Measurements from ENCODE around the gene HTN3. TPM values are rescaled to one million over a fixed set of nuclear protein-coding genes. Genes with fewer than 3 reads are reported as not detected.
"Not testable (repeated sequence)": the region's sequence is repeated elsewhere in the genome, so short reads cannot be mapped to it uniquely, and the experiment has no call there.

The HTN3 gene
- total and polyA plus RNA-seq, 11 donors: not detected

DNA sequence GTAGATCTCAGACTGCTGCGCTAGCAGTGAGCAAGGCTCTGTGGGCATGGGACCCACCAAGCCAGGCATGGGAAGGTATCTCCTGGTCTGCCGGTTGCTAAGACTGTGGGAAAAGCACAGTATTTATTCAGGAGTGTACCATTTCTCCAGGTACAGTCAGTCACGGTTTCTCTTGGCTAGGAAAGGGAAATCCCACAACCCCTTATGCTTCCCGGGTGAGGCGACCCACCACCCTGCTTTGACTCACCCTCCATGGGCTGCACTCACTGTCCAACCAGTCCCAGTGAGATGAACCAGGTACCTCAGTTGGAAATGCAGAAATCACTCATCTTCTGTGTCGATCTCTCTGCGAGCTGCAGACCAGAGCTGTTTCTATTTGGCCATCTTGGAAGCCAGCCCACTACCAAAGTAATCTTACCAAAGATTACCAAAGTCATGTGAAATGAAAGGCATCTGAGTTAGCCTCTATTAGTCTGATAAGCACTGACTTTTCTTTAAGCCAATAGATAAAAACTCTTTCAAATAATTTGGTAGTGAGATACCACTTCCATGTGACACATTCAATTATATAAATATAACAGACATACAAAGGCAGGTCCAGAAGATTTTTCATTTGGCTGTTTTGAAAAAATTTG is 13.5 kb downstream of the HTN3 start:
- 73 to 78% (median 76%) methylated on average over 7 of the region's 7 CpGs for WGBS, 4 donors
- Histone ChIP-seq H3K27ac (no peak overlapping the region), H3K4me3 (no peak overlapping the region), H3K27me3 (no peaks in the 10 kb centered on the region), H3K9me3 (peaks cover 0 to 14% (median 0%) of the 10 kb centered on the region in 12 donors), H3K4me1 (no peaks in the 10 kb centered on the region), H3K36me3 (no peaks in the 10 kb centered on the region)
- DNase-seq (no peak), ATAC-seq (no peak)
- TF ChIP-seq, protein P1, sequence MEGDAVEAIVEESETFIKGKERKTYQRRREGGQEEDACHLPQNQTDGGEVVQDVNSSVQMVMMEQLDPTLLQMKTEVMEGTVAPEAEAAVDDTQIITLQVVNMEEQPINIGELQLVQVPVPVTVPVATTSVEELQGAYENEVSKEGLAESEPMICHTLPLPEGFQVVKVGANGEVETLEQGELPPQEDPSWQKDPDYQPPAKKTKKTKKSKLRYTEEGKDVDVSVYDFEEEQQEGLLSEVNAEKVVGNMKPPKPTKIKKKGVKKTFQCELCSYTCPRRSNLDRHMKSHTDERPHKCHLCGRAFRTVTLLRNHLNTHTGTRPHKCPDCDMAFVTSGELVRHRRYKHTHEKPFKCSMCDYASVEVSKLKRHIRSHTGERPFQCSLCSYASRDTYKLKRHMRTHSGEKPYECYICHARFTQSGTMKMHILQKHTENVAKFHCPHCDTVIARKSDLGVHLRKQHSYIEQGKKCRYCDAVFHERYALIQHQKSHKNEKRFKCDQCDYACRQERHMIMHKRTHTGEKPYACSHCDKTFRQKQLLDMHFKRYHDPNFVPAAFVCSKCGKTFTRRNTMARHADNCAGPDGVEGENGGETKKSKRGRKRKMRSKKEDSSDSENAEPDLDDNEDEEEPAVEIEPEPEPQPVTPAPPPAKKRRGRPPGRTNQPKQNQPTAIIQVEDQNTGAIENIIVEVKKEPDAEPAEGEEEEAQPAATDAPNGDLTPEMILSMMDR (IDR thresholded peaks at IDR 0.05): no peak
- TF ChIP-seq POLR2A (IDR thresholded peaks at IDR 0.05): no peak
- intact Hi-C loops (cut with DNase I): no loop called here

DNA sequence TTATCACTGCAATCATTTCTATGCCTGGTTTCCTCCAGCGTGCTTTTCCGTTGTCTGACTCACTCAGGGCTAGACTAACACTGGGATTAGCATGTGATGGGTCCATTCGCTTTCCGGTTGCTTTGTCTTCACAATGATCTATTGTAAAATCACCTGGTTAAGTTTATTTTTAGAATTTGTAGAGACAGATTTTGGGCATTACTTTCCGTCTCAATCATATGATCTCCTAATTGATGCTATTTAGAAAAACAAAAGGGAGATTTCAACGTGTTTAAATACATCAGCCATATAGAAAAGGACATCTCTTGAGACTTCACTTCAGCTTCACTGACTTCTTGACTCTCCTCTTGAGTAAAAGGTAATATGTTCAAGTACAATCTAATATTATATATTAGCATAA is 21.9 kb downstream of the HTN3 start, which contains the start of gene HTN1:
HTN1 (plus strand) TSS at position 301 of the 400 bp plus-strand sequence. CDS start 2,639 bp downstream, outside the sequence.
- H3K4me1 ChIP-seq; H3K36me3 ChIP-seq; H3K9me3 ChIP-seq; H3K4me3 ChIP-seq; ATAC-seq; H3K27me3 ChIP-seq; intact Hi-C loops (cut with DNase I); DNase-seq; H3K27ac ChIP-seq: not testable (repeated sequence)
- whole genome bisulfite sequencing, 4 donors: 66 to 81% (median 73%) methylated on average over 4 to 6 of the region's 6 CpGs

GRCh38 chr4:70056534-70056933 is 28.3 kb downstream of the HTN3 start:
- ATAC-seq; H3K4me1 ChIP-seq; H3K36me3 ChIP-seq; intact Hi-C loops (cut with DNase I); H3K27me3 ChIP-seq; DNase-seq; H3K4me3 ChIP-seq; H3K27ac ChIP-seq: not testable (repeated sequence)
- peaks cover 0 to 16% (median 4%) of the 10 kb centered on the region in 12 donors for H3K9me3 ChIP-seq
- WGBS, 4 donors: 36 to 71% (median 51%) methylated on average over 1 of the region's 1 CpG

GRCh38 chr4:70057651-70058050 is 29.4 kb downstream of the HTN3 start:
- Histone ChIP-seq H3K27ac (no peak overlapping the region), H3K4me3 (no peak overlapping the region), H3K27me3 (no peaks in the 10 kb centered on the region), H3K36me3 (no peaks in the 10 kb centered on the region), H3K9me3 (peaks cover 0 to 16% (median 4%) of the 10 kb centered on the region in 12 donors), H3K4me1 (no peaks in the 10 kb centered on the region)
- TF ChIP-seq POLR2A (IDR thresholded peaks at IDR 0.05): no peak
- TF ChIP-seq, protein P1 (IDR thresholded peaks at IDR 0.05): no peak
- no peak for DNase-seq
- WGBS, 4 donors: 62 to 77% (median 72%) methylated on average over 1 of the region's 1 CpG
- intact Hi-C loops (cut with DNase I): no loop called here
- no peak for ATAC-seq

GRCh38 chr4:70059149-70059548 is 30.9 kb downstream of the HTN3 start:
- Histone ChIP-seq H3K4me1 (no peaks in the 10 kb centered on the region), H3K36me3 (no peaks in the 10 kb centered on the region), H3K27me3 (no peaks in the 10 kb centered on the region), H3K27ac (no peak overlapping the region), H3K4me3 (no peak overlapping the region), H3K9me3 (peaks cover 0 to 16% (median 4%) of the 10 kb centered on the region in 12 donors)
- intact Hi-C loops (cut with DNase I): no loop called here
- ATAC-seq: no peak
- TF ChIP-seq POLR2A (IDR thresholded peaks at IDR 0.05): no peak
- TF ChIP-seq, protein P1 (IDR thresholded peaks at IDR 0.05): no peak
- no peak for DNase-seq

Data from heart left ventricle (tissue), 16 donors.